H1 (cell line): ENCODE measurements around the gene PIEZO1. TPM values are rescaled to one million over a fixed set of nuclear protein-coding genes. Genes with fewer than 3 reads are reported as not detected.

Experiments used
- CTCF ChIA-PET: fragments of 300-600 bp; sonication (Branson Sonifier 250); formaldehyde crosslinking; loops from one replicate; lab custom pipeline; 2021; ENCODE audit not compliant: partially characterized antibody; lab: Charles Lee
- POLR2A ChIA-PET: fragments of 300-600 bp; sonication (Branson Sonifier 250); formaldehyde crosslinking; loops from one replicate; lab custom pipeline; 2021; ENCODE audit warnings: inconsistent platforms; ENCODE audit not compliant: partially characterized antibody; lab: Charles Lee
- DNase-seq, 2 experiments: peaks; one replicate each; pipeline versions ENCODE4 v3.0.0 to v3.0.0-alpha.2; 2010 to 2022; ENCODE audit warnings: low spot score in 2 of 2, low read depth in 1 of 2, mixed read lengths in 1 of 2
- FAIRE-seq: peaks from 2 replicates; lab custom pipeline; 2011; peaks lifted over from hg19 to GRCh38; lab: Jason Lieb, UNC
- H2AFZ ChIP-seq: 2 replicates; pipeline ENCODE4 v1.8.1; 2012; ENCODE audit warnings: low read length, inconsistent platforms
- H2AK5ac ChIP-seq: 2 replicates; pipeline ENCODE4 v1.6.1; 2013; ENCODE audit warnings: low read depth, low read length
- H2BK120ac ChIP-seq: replicated peaks from 2 replicates; pipeline ENCODE3; 2013; ENCODE audit warnings: low read depth, low read length, inconsistent platforms
- H2BK12ac ChIP-seq: 2 replicates; pipeline ENCODE4 v1.6.1; 2013; ENCODE audit warnings: low read depth, low read length
- H2BK15ac ChIP-seq: 2 replicates; pipeline ENCODE4 v1.6.1; 2013; ENCODE audit warnings: low read length
- H2BK20ac ChIP-seq: 2 replicates; pipeline ENCODE4 v1.6.1; 2013; ENCODE audit warnings: low read length
- H2BK5ac ChIP-seq: 2 replicates; pipeline ENCODE4 v1.6.1; 2013; ENCODE audit warnings: low read depth, low read length
- H3K14ac ChIP-seq: 2 replicates; pipeline ENCODE4 v1.6.1; 2013; ENCODE audit warnings: inconsistent platforms; ENCODE audit not compliant: insufficient read length
- H3K18ac ChIP-seq: 2 replicates; pipeline ENCODE4 v1.6.1; 2013; ENCODE audit warnings: low read length; ENCODE audit errors: extremely low read depth
- H3K23ac ChIP-seq: 2 replicates; pipeline ENCODE4 v1.6.1; 2013; ENCODE audit warnings: inconsistent platforms; ENCODE audit not compliant: insufficient read length
- H3K23me2 ChIP-seq: 2 replicates; pipeline ENCODE4 v1.6.1; 2013; ENCODE audit warnings: low read depth, low read length
- H3K27ac ChIP-seq: 2 replicates; pipeline ENCODE4 v1.6.1; 2011; ENCODE audit warnings: low read depth, low read length, inconsistent platforms
- H3K27me3 ChIP-seq, 4 experiments: replicated peaks in 1 of 4; 1 replicate in 1 of 4; 2 replicates in 3 of 4; pipeline versions ENCODE4 v1.6.1 to v1.8.1; 2011 to 2013; ENCODE audit warnings: low read length in 3 of 4, mild to moderate bottlenecking in 3 of 4, inconsistent platforms in 2 of 4, mixed read lengths in 2 of 4, moderate library complexity in 1 of 4; ENCODE audit not compliant: control insufficient read depth in 3 of 4, insufficient read depth in 3 of 4; ENCODE audit errors: extremely low read depth in 1 of 4
- H3K36me3 ChIP-seq, 4 experiments: 2 replicates each; pipeline versions ENCODE4 v1.6.1 to v1.8.1; 2011 to 2013; ENCODE audit warnings: mild to moderate bottlenecking in 4 of 4, low read length in 3 of 4, moderate library complexity in 2 of 4, control low read depth in 1 of 4, inconsistent platforms in 1 of 4; ENCODE audit not compliant: insufficient read depth in 4 of 4, control insufficient read depth in 2 of 4
- H3K4ac ChIP-seq: replicated peaks from 2 replicates; pipeline ENCODE3; 2013; ENCODE audit warnings: low read length, low read depth, mixed read lengths, inconsistent platforms; ENCODE audit not compliant: insufficient read length
- H3K4me1 ChIP-seq, 4 experiments: replicated peaks in 1 of 4; 1 replicate in 1 of 4; 2 replicates in 3 of 4; pipeline versions ENCODE4 v1.6.1 to v1.8.1; 2011 to 2013; ENCODE audit warnings: low read length in 3 of 4, inconsistent platforms in 2 of 4, mixed read lengths in 1 of 4; ENCODE audit not compliant: insufficient read depth in 4 of 4, control insufficient read depth in 3 of 4
- H3K4me2 ChIP-seq, 2 experiments: 2 replicates each; pipeline versions ENCODE4 v1.6.1 to v1.8.1; 2011 to 2013; ENCODE audit warnings: low read depth in 2 of 2, low read length in 2 of 2, control low read depth in 1 of 2, inconsistent platforms in 1 of 2, mild to moderate bottlenecking in 1 of 2; ENCODE audit not compliant: insufficient read depth in 1 of 2
- H3K4me3 ChIP-seq, 4 experiments: fragments of 200-600, 300-600 bp in 1 of 4; sonication (generic), shearing (Covaris generic), sonication (Bioruptor Twin) in 1 of 4; 2 replicates each; pipeline versions ENCODE4 v1.5.1 to v1.8.1; 2011 to 2016; ENCODE audit warnings: low read length in 4 of 4, low read depth in 3 of 4, control low read depth in 2 of 4, inconsistent platforms in 2 of 4, mild to moderate bottlenecking in 2 of 4, mixed read lengths in 1 of 4, moderate library complexity in 1 of 4; ENCODE audit not compliant: insufficient read depth in 2 of 4; ENCODE audit errors: extremely low read depth in 1 of 4
- H3K56ac ChIP-seq: replicated peaks from 2 replicates; pipeline ENCODE3; 2013; ENCODE audit warnings: low read depth, mild to moderate bottlenecking, mixed read lengths, low read length, inconsistent platforms; ENCODE audit not compliant: insufficient read length
- H3K79me1 ChIP-seq: 2 replicates; pipeline ENCODE4 v1.6.1; 2013; ENCODE audit warnings: low read depth, low read length, control low read depth
- H3K79me2 ChIP-seq, 2 experiments: 2 replicates each; pipeline versions ENCODE4 v1.6.1 to v1.8.1; 2012 to 2013; ENCODE audit warnings: low read length in 2 of 2, mild to moderate bottlenecking in 2 of 2, inconsistent platforms in 1 of 2; ENCODE audit not compliant: insufficient read depth in 2 of 2, control insufficient read depth in 1 of 2
- H3K9ac ChIP-seq, 4 experiments: replicated peaks in 1 of 4; 1 replicate in 1 of 4; 2 replicates in 3 of 4; pipeline versions ENCODE4 v1.6.1 to v1.8.1; 2011 to 2013; ENCODE audit warnings: low read depth in 3 of 4, low read length in 3 of 4, control low read depth in 2 of 4, mild to moderate bottlenecking in 2 of 4, moderate library complexity in 2 of 4, inconsistent platforms in 1 of 4; ENCODE audit errors: extremely low read depth in 1 of 4
- H3K9me3 ChIP-seq, 2 experiments: 2 replicates each; pipeline versions ENCODE4 v1.6.1 to v1.8.1; 2012 to 2013; ENCODE audit warnings: mild to moderate bottlenecking in 2 of 2, moderate library complexity in 2 of 2, control low read depth in 1 of 2, inconsistent platforms in 1 of 2, low read depth in 1 of 2, low read length in 1 of 2, mixed read lengths in 1 of 2; ENCODE audit not compliant: insufficient read depth in 2 of 2
- H4K20me1 ChIP-seq, 2 experiments: replicated peaks in 1 of 2; 2 replicates each; pipeline versions ENCODE3 to v1.8.1; 2011 to 2013; ENCODE audit warnings: inconsistent platforms in 2 of 2, low read length in 2 of 2, mild to moderate bottlenecking in 1 of 2; ENCODE audit not compliant: insufficient read depth in 2 of 2, control insufficient read depth in 1 of 2
- H4K5ac ChIP-seq: 2 replicates; pipeline ENCODE4 v1.6.1; 2013; ENCODE audit warnings: low read length, low read depth, mixed read lengths, inconsistent platforms; ENCODE audit not compliant: insufficient read length
- H4K8ac ChIP-seq: 2 replicates; pipeline ENCODE4 v1.8.0; 2013; ENCODE audit warnings: mild to moderate bottlenecking, moderate library complexity, low read length, inconsistent platforms; ENCODE audit not compliant: insufficient read depth; ENCODE audit errors: extremely low read depth
- H4K91ac ChIP-seq: replicated peaks from 2 replicates; pipeline ENCODE3; 2013; ENCODE audit warnings: low read length, mixed read lengths, inconsistent platforms; ENCODE audit not compliant: insufficient read length
- HDAC2 ChIP-seq, 2 experiments: fragments of 300-600 bp in 1 of 2; sonication (generic) in 1 of 2; IDR thresholded peaks; 2 replicates each; pipeline ENCODE4 v1.6.1; 2011 to 2012; ENCODE audit warnings: low read depth in 2 of 2, low read length in 2 of 2, mild to moderate bottlenecking in 2 of 2, moderate library complexity in 2 of 2, borderline replicate concordance in 1 of 2, inconsistent platforms in 1 of 2
- SUZ12 ChIP-seq: fragments of 200-600 bp; sonication (generic); IDR thresholded peaks from 2 replicates; pipeline ENCODE4 v1.6.1; 2012; ENCODE audit warnings: mild to moderate bottlenecking, inconsistent platforms, low read length, moderate library complexity, mixed read lengths
- YY1 ChIP-seq: IDR thresholded peaks from 2 replicates; pipeline ENCODE4 v1.6.1; 2011; ENCODE audit warnings: low read depth, mild to moderate bottlenecking, low read length
- WGBS, 2 experiments: shearing (Covaris generic) in 1 of 2; methylation state at CpG; one replicate each; pipeline versions ENCODE4 v1.1.6 to v1.1.7; 2013 to 2015; ENCODE audit warnings: low lambda C conversion rate in 2 of 2, mixed read lengths in 2 of 2, inconsistent platforms in 1 of 2, low coverage in 1 of 2, missing lambda C conversion rate in 1 of 2; ENCODE audit not compliant: insufficient replicate concordance in 2 of 2, insufficient coverage in 1 of 2, insufficient read length in 1 of 2; ENCODE audit errors: extremely low coverage in 1 of 2, missing lambda C conversion rate in 1 of 2; 5-methylcytosine and 5-hydroxymethylcytosine counted together
- polyA plus RNA-seq, 7 experiments: library from polyadenylated mRNA; depleted of rRNA in 3 of 7; stranded (reverse) in 5 of 7; unstranded in 2 of 7; fragments of >200 nt in 5 of 7; fragments of 200-250 nt in 2 of 7; gene quantifications; 1 replicate in 5 of 7; 2 replicates in 1 of 7; 4 replicates in 1 of 7; pipeline versions ENCODE4 v1.2.1 to v1.2.3, GENCODE V29; 2011 to 2013; ENCODE audit warnings: missing spikeins in 2 of 7, mixed read lengths in 2 of 7
- total RNA-seq: library from RNA; stranded (reverse); fragmentation: NEBNext Ultra II Directional; extraction: Animal tissue kit (Norgen Biotek cat#: 25700); gene quantifications from 2 replicates; pipeline ENCODE4 v1.2.1, GENCODE V29; 2021

Gene PIEZO1
- total and polyA plus RNA-seq, 2 of the 8 experiments (the other 6 are each of a cell fraction or from before 2014, with no cell fraction given), result 42.3 to 67.5 TPM

DNA sequence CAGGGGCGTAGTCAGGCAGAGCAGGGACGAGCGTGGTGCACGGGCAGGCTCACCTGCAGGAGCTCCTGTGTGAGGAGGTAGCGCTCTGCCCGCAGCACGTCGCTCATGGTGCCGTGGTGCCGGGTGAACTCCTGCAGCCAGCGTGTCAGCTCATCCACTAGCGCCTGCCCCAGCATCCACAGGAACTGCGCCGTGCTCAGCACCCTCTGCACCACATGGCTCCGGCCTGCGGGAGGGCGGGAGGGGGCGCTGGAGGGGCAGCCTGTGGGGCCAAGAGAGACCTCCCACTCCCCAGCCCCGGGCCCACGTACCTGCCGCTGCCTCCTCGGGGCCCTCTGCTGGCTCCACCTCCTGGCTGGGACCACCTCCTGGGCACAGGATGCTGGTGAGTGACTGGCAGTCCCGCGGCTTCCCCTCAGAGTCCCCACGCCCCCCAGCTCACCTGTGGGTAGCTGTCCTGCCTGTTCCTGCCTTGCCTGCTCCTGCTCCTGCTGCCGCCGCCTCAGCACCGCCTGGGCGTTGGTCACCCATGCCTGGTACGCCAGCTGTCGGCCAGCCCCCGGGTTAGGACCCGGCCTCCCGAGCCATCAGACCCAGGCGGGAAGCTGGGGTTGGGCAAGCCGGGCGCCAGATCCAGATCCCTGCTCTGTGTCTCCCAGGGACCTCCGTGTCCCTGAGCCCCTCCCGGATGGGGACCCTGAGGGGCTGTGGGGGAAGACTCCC, 62.1 kb downstream of the PIEZO1 start:
- Histone ChIP-seq H3K56ac (no peak overlapping the region), H3K36me3 (peaks cover 0 to 30% (median 7%) of the 10 kb centered on the region in 4 experiments; a peak in 5 of 8 replicates), H3K14ac (no peak overlapping the region), H4K5ac (no peak overlapping the region), H2BK5ac (peak overlapping the region; percentile 52), H3K79me1 (no peaks in the 10 kb centered on the region), H3K4me3 (no peak overlapping the region), H2BK120ac (no peak overlapping the region), H3K4ac (no peak overlapping the region), H3K27me3 (no peaks in the 10 kb centered on the region), H4K8ac (no peak overlapping the region), H4K91ac (no peak overlapping the region), H3K23me2 (no peaks in the 10 kb centered on the region), H4K20me1 (peaks cover 0 to 13% of the 10 kb centered on the region in 2 experiments), H2AFZ (no peak overlapping the region), H2BK15ac (no peak overlapping the region), H3K9ac (no peak overlapping the region), H3K27ac (no peak overlapping the region), H2BK20ac (no peak overlapping the region), H3K23ac (no peak overlapping the region), H3K79me2 (no peaks in the 10 kb centered on the region), H3K4me2 (no peak overlapping the region), H3K18ac (no peak overlapping the region), H3K4me1 (no peaks in the 10 kb centered on the region), H3K9me3 (no peaks in the 10 kb centered on the region), H2BK12ac (no peak overlapping the region), H2AK5ac (no peak overlapping the region)
- TF ChIP-seq YY1 (no peak), SUZ12 (no peak), HDAC2 (IDR thresholded peaks at IDR 0.05; ENCODE audit: borderline replicate concordance in 1 of 2, low read depth in 2 of 2, low read length in 2 of 2) (no peak)
- no peak for DNase-seq
- FAIRE-seq, result no peak
- ChIA-PET CTCF (interaction anchor here (1.1 to 4.5 kb wide), 4 partner anchors 14 to 69 kb away, joined by 3 to 24 read pairs (median 4); no protein-coding TSS in a partner anchor), POLR2A (interaction anchor here (0.8 to 1.8 kb wide), 4 partner anchors 8 to 45 kb away, joined by 3 to 4 read pairs (median 4); no protein-coding TSS in a partner anchor)
- WGBS, 2 experiments, result 96% methylated on average over 27 of the region's 39 CpGs; no CpG with 5 or more reads in 1 of the 2 experiments
